Epithelial cell of esophagus (primary cell): Measurements from ENCODE around the gene ASGR2.
"Not testable (repeated sequence)": the region's sequence is repeated elsewhere in the genome, so short reads cannot be mapped to it uniquely, and the experiment has no call there.

Experiments used
- DNase-seq: peaks from one replicate; pipeline ENCODE4 v3.0.0; 2010; ENCODE audit warnings: low read depth
- H3K4me3 ChIP-seq: 2 replicates; pipeline ENCODE4 v1.5.1; 2011; ENCODE audit warnings: mild to moderate bottlenecking, low read length, control low read depth
- TF ChIP-seq, protein P1 (sequence below): IDR thresholded peaks from 2 replicates; pipeline ENCODE4 v1.5.1; 2011; ENCODE audit warnings: low read depth, mild to moderate bottlenecking, low read length, control low read depth, inconsistent platforms; ENCODE audit not compliant: insufficient read depth; ENCODE audit errors: missing control alignments

The ASGR2 gene

DNA sequence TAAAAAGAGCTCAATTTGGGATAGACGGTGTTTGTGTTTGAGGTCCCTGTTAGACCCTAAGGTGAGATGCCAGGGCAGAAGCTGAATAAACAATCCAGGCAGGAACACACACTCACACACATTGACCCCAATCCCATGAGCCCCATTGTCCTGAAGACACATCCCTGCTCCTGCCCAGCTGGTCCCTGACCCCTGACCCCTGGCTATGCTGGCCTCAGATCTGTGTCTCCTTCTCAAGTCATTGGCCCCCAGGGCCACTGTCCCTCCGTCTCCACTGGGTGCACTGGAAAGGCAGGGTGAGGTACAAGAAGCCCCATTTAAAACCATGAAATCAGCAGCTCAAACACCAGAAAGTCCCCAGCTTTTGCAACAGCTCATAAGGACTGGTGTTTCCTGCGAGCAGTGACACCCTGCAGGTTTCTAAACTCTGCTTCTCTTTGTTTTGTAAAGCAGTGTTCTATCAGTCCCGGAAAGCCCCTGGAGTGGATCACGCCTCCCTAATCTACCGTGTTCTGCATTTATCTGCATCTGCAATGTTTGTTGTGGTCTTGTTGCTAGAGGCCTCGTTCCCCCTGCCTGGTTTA is 18.0 kb upstream of the ASGR2 start:
- TF ChIP-seq, protein P1, sequence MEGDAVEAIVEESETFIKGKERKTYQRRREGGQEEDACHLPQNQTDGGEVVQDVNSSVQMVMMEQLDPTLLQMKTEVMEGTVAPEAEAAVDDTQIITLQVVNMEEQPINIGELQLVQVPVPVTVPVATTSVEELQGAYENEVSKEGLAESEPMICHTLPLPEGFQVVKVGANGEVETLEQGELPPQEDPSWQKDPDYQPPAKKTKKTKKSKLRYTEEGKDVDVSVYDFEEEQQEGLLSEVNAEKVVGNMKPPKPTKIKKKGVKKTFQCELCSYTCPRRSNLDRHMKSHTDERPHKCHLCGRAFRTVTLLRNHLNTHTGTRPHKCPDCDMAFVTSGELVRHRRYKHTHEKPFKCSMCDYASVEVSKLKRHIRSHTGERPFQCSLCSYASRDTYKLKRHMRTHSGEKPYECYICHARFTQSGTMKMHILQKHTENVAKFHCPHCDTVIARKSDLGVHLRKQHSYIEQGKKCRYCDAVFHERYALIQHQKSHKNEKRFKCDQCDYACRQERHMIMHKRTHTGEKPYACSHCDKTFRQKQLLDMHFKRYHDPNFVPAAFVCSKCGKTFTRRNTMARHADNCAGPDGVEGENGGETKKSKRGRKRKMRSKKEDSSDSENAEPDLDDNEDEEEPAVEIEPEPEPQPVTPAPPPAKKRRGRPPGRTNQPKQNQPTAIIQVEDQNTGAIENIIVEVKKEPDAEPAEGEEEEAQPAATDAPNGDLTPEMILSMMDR = no peak
- H3K4me3 ChIP-seq = no peak overlapping the region
- no peak for DNase-seq

DNA sequence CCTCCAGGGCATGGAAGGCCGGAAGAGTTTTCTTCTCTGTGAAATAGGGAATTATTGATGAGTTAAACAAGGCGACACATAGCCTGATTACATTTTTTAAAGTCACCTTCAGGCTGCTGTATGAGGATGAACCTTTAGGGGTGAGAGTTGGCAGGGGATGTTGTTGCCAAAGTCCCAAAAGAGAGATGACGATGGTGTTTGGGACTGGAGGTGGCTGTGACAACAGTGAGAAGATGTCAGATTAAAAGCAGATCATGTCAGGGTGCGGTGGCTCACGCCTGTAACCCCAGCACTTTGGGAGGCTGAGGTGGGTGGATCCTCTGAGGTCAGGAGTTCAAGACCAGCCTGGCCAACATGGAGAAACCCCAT is 16.8 kb upstream of the ASGR2 start:
- no peak for DNase-seq
- TF ChIP-seq, protein P1 = no peak
- no peak overlapping the region for H3K4me3 ChIP-seq

DNA sequence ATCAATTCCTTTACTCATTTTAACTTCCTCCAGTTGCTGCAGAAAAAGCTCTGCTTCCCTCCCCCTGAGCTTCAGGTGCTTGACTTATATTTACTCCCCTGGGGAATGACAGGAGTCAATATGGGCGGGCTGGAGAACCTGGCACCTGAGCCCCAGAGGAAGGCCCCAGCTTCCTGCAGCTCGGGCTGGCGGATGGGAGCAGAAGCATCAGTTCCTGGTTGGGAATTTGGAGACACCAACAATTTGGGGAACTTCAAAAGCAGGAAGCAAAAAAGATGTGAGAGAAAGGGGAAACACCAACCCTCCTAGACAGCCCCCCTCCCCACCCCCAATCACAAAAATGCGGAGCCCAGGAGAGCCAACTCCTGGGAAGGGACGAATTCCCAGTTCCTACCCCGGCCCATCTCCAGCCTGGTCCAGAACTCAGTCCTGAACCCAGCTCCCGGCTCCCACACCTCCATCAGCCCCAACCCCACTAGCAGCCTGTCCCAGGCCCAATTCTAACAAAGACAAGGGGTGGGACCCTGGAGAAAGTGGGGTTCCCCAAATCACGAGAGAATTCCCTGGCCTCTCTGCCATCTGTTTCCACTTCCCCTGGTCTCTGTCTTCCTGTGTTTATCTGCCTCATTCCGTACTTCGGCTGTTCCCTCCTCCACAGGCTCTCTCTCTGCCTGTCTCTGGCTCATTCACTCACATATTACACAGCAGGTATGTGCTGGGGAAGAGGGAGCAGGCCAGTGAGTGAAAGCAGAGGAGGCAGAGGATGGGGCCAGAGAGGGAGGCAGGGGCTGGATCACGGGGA is 16.2 kb upstream of the ASGR2 start:
- TF ChIP-seq, protein P1 = no peak
- DNase-seq = no peak
- no peak overlapping the region for H3K4me3 ChIP-seq

GRCh38 chr17:7129311-7129710 is 14.7 kb upstream of the ASGR2 start:
- TF ChIP-seq, protein P1 = no peak
- no peak for DNase-seq
- H3K4me3 ChIP-seq = no peak overlapping the region

DNA sequence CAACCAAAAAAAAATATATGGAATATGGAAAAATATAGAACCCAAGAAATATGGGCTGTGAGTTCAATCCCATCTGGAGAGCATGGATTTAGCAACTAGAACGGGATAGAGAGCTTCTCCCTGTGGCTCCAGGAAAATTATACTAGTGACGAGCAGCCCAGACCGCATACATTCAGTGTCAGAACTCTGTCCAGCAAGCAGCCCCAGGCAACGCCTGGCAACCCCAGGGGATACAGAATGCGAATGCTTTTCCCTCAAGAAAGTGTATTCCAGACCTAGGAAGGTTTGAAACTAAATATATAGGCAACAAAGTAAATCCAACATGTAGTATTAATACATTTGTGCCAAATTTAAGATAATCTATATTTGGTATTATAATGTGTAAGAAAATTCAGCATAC is 13.5 kb upstream of the ASGR2 start:
- TF ChIP-seq, protein P1 = no peak

DNA sequence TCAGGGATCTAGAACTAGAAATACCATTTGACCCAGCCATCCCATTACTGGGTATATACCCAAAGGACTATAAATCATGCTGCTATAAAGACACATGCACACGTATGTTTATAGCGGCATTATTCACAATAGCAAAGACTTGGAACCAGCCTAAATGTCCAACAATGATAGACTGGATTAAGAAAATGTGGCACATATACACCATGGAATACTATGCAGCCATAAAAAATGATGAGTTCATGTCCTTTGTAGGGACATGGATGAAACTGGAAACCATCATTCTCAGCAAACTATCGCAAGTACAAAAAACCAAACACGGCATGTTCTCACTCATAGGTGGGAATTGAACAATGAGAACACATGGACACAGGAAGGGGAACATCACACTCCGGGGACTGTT is 12.9 kb upstream of the ASGR2 start:
- not testable (repeated sequence) for DNase-seq, H3K4me3 ChIP-seq

More for the DNA sequence above, 13.5 kb upstream of the ASGR2 start:
- H3K4me3 ChIP-seq = no peak overlapping the region
- DNase-seq = no peak

GRCh38 chr17:7126386-7126785 is 11.8 kb upstream of the ASGR2 start:
- not testable (repeated sequence) for DNase-seq, H3K4me3 ChIP-seq

DNA sequence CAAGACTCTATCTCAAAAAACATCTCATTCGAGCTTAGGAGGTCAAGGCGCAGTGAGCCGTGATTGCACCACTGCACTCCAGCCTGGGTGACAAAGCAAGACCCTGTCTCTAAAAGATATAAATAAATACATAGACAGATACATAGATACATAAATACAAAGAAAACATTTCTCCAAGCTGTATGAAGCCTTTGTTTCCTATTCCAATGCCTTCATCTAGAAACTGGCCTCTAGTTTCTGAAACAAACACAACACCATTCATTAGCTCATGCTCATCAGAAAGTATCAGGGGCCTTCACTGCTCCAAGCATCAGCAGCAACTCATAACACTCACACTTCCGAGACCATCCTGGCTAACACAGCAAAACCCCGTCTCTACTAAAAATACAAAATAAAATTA is 10.3 kb upstream of the ASGR2 start:
- H3K4me3 ChIP-seq = no peak overlapping the region
- TF ChIP-seq, protein P1 = no peak
- no peak for DNase-seq
